Subcutaneous adipose tissue (tissue), 4 donors: ENCODE measurements around the gene SMC4. TPM values are rescaled to one million over a fixed set of nuclear protein-coding genes. Genes with fewer than 3 reads are reported as not detected.

ENCODE experiments used
- CTCF ChIP-seq: fragments of 450-650 bp; IDR thresholded peaks from one replicate; pipeline ENCODE4 v1.5.1; 2016; ENCODE audit warnings: low read depth, mild to moderate bottlenecking, control low read depth, antibody characterized with exemption, moderate library complexity
- total RNA-seq, 4 donors: library from RNA; depleted of rRNA; stranded (reverse); fragments of >200 nt; gene quantifications; one replicate each; pipeline ENCODE4 v1.1.0, GENCODE V29; 2016

SMC4 gene
- total RNA-seq, 4 donors from 2014 or later, result 19.1 to 39.4 (median 35.6) TPM

GRCh38 chr3:160458151-160458550 is 58.7 kb downstream of the SMC4 start:
- no peak for TF ChIP-seq CTCF

GRCh38 chr3:160459450-160459970 is 60.1 kb downstream of the SMC4 start:
- TF ChIP-seq CTCF, result no peak

GRCh38 chr3:160460033-160460432 is 60.6 kb downstream of the SMC4 start:
- TF ChIP-seq CTCF, result no peak

GRCh38 chr3:160464321-160464720 is 64.9 kb downstream of the SMC4 start:
- no peak for TF ChIP-seq CTCF

GRCh38 chr3:160464971-160465370 is 65.5 kb downstream of the SMC4 start:
- no peak for TF ChIP-seq CTCF

- TF ChIP-seq CTCF, result no peak
Measured at GRCh38 chr3:160470181-160470580, 70.7 kb downstream of the SMC4 start.

- no peak for TF ChIP-seq CTCF
Measured at GRCh38 chr3:160471892-160472291, 72.4 kb downstream of the SMC4 start.
